Measurements from ENCODE around the gene DPYSL4.

The DPYSL4 gene

GRCh38 chr10:132189016-132189415, 2.3 kb downstream of the DPYSL4 start:
- peak in 1 of 10 donors; percentile 75 for DNase-seq
- intact Hi-C loops (cut with DNase I) = no loop called here

GRCh38 chr10:132189810-132190422, 3.2 kb downstream of the DPYSL4 start:
- DNase-seq = peak in 5 of 10 donors; percentile 7 to 85 (median 62)
- intact Hi-C loops (cut with DNase I) = no loop called here

GRCh38 chr10:132192076-132192975, 5.6 kb downstream of the DPYSL4 start:
- peak in 3 of 10 donors; percentile 6 to 80 (median 70) for DNase-seq

GRCh38 chr10:132192991-132193665, 6.4 kb downstream of the DPYSL4 start:
- peak in 4 of 10 donors; percentile 17 to 84 (median 78) for DNase-seq
- intact Hi-C loops (cut with DNase I) = no loop called here

More at GRCh38 chr10:132192076-132192975, 5.6 kb downstream of the DPYSL4 start:
- intact Hi-C loops (cut with DNase I) = no loop called here

GRCh38 chr10:132193907-132194552, 7.3 kb downstream of the DPYSL4 start:
- peak in 3 of 10 donors; percentile 60 to 74 (median 66) for DNase-seq
- intact Hi-C loops (cut with DNase I) = no loop called here

GRCh38 chr10:132194726-132195125, 8.0 kb downstream of the DPYSL4 start:
- intact Hi-C loops (cut with DNase I) = no loop called here

GRCh38 chr10:132195366-132196075, 8.8 kb downstream of the DPYSL4 start:
- intact Hi-C loops (cut with DNase I) = no loop called here
- DNase-seq = peak in 3 of 10 donors; percentile 63 to 75 (median 68)

More at GRCh38 chr10:132194726-132195125, 8.0 kb downstream of the DPYSL4 start:
- DNase-seq = peak in 3 of 10 donors; percentile 40 to 81 (median 63)

GRCh38 chr10:132196178-132197113, 9.7 kb downstream of the DPYSL4 start:
- DNase-seq = peak in 2 of 10 donors; percentile 66 to 82
- intact Hi-C loops (cut with DNase I) = no loop called here

- DNase-seq = peak in 2 of 10 donors; percentile 47 to 80
- intact Hi-C loops (cut with DNase I) = no loop called here
Observed at GRCh38 chr10:132197271-132198067, 10.7 kb downstream of the DPYSL4 start.

GRCh38 chr10:132198068-132198370, 11.3 kb downstream of the DPYSL4 start:
- intact Hi-C loops (cut with DNase I) = no loop called here

GRCh38 chr10:132198381-132199181, 11.8 kb downstream of the DPYSL4 start:
- DNase-seq = peak in 4 of 10 donors; percentile 8 to 84 (median 74)
- intact Hi-C loops (cut with DNase I) = no loop called here

More at GRCh38 chr10:132198068-132198370, 11.3 kb downstream of the DPYSL4 start:
- DNase-seq = peak in 1 of 10 donors; percentile 69

GRCh38 chr10:132199268-132199853, 12.6 kb downstream of the DPYSL4 start:
- intact Hi-C loops (cut with DNase I) = no loop called here
- peak in 2 of 10 donors; percentile 63 to 64 for DNase-seq

GRCh38 chr10:132199854-132200311, 13.1 kb downstream of the DPYSL4 start:
- peak in 3 of 10 donors; percentile 68 to 71 (median 70) for DNase-seq
- intact Hi-C loops (cut with DNase I) = no loop called here

GRCh38 chr10:132200344-132201110, 13.8 kb downstream of the DPYSL4 start:
- peak in 3 of 10 donors; percentile 62 to 77 (median 74) for DNase-seq

GRCh38 chr10:132201111-132201969, 14.6 kb downstream of the DPYSL4 start:
- intact Hi-C loops (cut with DNase I) = no loop called here
- DNase-seq = peak in 5 of 10 donors; percentile 4 to 76 (median 64)

More at GRCh38 chr10:132200344-132201110, 13.8 kb downstream of the DPYSL4 start:
- intact Hi-C loops (cut with DNase I) = no loop called here
